MCF 10A (cell line): ENCODE results near the gene PPP2R5C. TPM values are rescaled to one million over a fixed set of nuclear protein-coding genes. Genes with fewer than 3 reads are reported as not detected.

Source experiments
- BruUV-seq: library from RNA; stranded (reverse); fragments of 400-500 nt; replicated peaks from 2 replicates; lab custom pipeline; 2021; lab: Mats Ljungman, UMichigan
- CTCF ChIA-PET: fragments of 300-600 bp; sonication (Branson Sonifier 250); formaldehyde crosslinking; extraction: SDS; loops from one replicate; lab custom pipeline; 2021; ENCODE audit warnings: antibody characterized with exemption, inconsistent platforms; lab: Yijun Ruan, JAX
- POLR2A ChIA-PET: fragments of 300-600, 350-650 bp; sonication (Branson Sonifier 250); formaldehyde crosslinking; extraction: SDS; loops from one replicate; lab custom pipeline; 2020; ENCODE audit warnings: antibody characterized with exemption, inconsistent platforms; lab: Yijun Ruan, JAX
- DNase-seq: peaks from one replicate; pipeline ENCODE4 v3.0.0-alpha.2; 2018; ENCODE audit not compliant: unreplicated experiment
- H3K27ac Mint-ChIP-seq: one replicate; pipeline ENCODE4 v1.8.0; 2022; ENCODE audit warnings: mild to moderate bottlenecking, low read depth, mixed read lengths; ENCODE audit not compliant: unreplicated experiment
- H3K27me3 Mint-ChIP-seq: one replicate; pipeline ENCODE4 v1.8.0; 2022; ENCODE audit warnings: mixed read lengths; ENCODE audit not compliant: insufficient read depth, unreplicated experiment
- H3K36me3 Mint-ChIP-seq: one replicate; pipeline ENCODE4 v1.8.0; 2022; ENCODE audit warnings: mild to moderate bottlenecking, moderate library complexity, mixed read lengths; ENCODE audit not compliant: insufficient read depth, unreplicated experiment
- H3K4me1 Mint-ChIP-seq: one replicate; pipeline ENCODE4 v1.8.0; 2022; ENCODE audit warnings: mixed read lengths; ENCODE audit not compliant: insufficient read depth, unreplicated experiment
- H3K4me3 Mint-ChIP-seq: one replicate; pipeline ENCODE4 v1.8.0; 2022; ENCODE audit warnings: mild to moderate bottlenecking, moderate library complexity, mixed read lengths; ENCODE audit not compliant: unreplicated experiment
- H3K9me3 Mint-ChIP-seq: one replicate; pipeline ENCODE4 v1.8.0; 2022; ENCODE audit warnings: mixed read lengths; ENCODE audit not compliant: unreplicated experiment
- intact Hi-C: fragments of 100-400 bp; cut with micrococcal nuclease; formaldehyde crosslinking; loops from 2 replicates; pipeline ENCODE4 v1.14.1; 2022
- total RNA-seq: library from RNA; stranded (reverse); gene quantifications from 2 replicates; pipeline ENCODE4 v1.2.3, GENCODE V29; 2022
- TF ChIP-seq, protein P1 (sequence below): fragments of 200-600 bp; IDR thresholded peaks from one replicate; pipeline ENCODE4 v1.8.0; 2022; ENCODE audit warnings: antibody characterized with exemption, mild to moderate bottlenecking; ENCODE audit not compliant: unreplicated experiment

The PPP2R5C gene
- total RNA-seq, 1 experiment from 2014 or later = 118 TPM

DNA sequence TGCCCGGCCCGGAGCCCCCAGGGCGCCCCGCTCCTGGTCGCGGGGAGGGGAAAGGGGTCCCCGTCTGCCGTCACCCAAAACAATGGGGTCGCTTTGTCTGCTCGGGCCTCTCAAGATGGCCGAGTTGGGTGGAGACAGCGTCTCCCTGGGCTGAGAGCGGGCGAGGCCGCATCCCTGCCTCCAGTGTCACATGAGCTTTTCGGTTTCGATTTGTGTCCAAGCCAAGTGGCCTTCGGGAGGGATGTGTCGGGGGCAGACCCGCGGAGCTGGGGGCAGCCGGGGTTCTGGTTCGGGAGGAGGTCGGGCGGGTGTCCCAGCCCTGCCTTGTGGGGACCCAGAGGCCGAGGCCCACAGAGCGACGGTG lies 203.7 kb downstream of the PPP2R5C start:
- peaks cover 22% of the 10 kb centered on the region for H3K36me3 Mint-ChIP-seq
- no peaks in the 10 kb centered on the region for H3K27me3 Mint-ChIP-seq
- intact Hi-C loops = loop anchor here (2.0 kb wide), 1 partner anchor 64 kb away; no protein-coding TSS in a partner anchor
- no peaks in the 10 kb centered on the region for H3K9me3 Mint-ChIP-seq
- CTCF ChIA-PET = interaction anchor here (1.2 to 1.4 kb wide), 3 partner anchors 13 to 349 kb away, joined by 3 to 4 read pairs (median 3); no protein-coding TSS in a partner anchor
- DNase-seq = peak; percentile 64
- H3K4me1 Mint-ChIP-seq = peaks cover 39% of the 10 kb centered on the region
- H3K27ac Mint-ChIP-seq = peak overlapping the region; percentile 74
- no TSS peak for BruUV-seq
- H3K4me3 Mint-ChIP-seq = peak overlapping the region; percentile 83
- TF ChIP-seq, protein P1, sequence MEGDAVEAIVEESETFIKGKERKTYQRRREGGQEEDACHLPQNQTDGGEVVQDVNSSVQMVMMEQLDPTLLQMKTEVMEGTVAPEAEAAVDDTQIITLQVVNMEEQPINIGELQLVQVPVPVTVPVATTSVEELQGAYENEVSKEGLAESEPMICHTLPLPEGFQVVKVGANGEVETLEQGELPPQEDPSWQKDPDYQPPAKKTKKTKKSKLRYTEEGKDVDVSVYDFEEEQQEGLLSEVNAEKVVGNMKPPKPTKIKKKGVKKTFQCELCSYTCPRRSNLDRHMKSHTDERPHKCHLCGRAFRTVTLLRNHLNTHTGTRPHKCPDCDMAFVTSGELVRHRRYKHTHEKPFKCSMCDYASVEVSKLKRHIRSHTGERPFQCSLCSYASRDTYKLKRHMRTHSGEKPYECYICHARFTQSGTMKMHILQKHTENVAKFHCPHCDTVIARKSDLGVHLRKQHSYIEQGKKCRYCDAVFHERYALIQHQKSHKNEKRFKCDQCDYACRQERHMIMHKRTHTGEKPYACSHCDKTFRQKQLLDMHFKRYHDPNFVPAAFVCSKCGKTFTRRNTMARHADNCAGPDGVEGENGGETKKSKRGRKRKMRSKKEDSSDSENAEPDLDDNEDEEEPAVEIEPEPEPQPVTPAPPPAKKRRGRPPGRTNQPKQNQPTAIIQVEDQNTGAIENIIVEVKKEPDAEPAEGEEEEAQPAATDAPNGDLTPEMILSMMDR = no peak
- POLR2A ChIA-PET = interaction anchor here (0.6 to 4.0 kb wide), 18 partner anchors 8 to 1584 kb away, joined by 3 to 34 read pairs (median 4); partner anchors contain the start of gene PPP2R5C

DNA sequence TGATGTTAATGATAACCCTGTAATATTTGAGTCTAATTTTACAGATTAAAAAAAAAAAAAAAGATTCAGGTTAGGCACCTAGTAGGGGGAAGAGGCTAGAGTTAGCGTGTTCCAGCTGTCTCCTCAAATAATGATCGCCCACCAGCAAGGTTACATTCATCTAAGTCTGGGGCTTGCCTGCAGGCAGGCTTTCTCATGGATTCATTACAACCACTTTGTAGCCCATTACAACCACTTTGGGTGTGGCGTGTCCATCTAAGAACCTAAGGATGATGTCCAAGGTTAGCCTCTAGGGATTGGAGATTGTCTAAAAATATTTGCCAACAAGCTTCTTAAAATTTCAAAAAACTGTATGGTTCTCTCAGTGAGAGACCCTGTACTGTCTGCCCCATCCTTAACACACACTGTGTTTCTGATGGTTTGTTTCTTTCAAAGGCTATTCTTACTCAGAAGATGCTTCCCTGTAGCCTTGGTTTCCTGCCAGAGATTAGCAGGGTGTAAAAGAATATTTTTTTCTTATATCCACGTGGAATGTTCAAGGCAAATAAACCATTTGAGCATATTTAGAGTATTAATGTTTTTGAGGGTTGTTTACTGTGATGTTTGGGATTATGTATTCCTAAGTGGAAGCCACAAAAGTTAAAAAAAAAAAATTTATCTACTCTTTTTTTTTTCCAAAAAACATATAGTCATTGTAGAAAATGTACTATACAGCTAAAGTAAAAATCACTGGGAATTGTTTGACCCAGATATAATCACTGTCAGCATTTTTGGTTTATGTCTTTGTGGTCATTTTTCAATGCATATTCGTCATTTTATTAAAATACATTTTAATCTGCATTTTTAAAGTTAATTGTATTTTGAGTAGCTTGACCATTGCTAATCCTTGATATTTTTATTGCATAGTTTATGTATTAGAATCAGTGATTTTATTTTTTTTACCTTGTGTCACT lies 204.5 kb downstream of the PPP2R5C start:
- H3K4me1 Mint-ChIP-seq = peaks cover 38% of the 10 kb centered on the region
- H3K9me3 Mint-ChIP-seq = no peaks in the 10 kb centered on the region

DNA sequence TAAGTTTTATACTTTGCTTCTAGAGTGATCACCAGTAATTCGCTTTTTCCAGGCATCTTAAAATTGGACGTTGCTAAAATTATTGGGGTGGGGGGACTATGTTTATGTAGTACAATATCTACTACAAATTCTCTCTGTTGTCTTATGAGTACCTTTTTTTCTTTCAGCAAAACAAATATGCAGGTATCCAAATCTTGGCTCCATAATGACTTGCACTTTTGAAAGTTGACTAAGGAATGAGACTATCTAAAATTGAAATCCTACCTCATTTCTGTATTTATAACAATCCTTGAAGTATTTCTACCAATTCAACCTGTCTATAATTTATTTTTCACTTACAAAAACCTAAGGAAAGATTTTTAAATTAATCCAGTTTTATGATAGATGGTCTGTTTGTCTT lies 205.2 kb downstream of the PPP2R5C start:
- intact Hi-C loops = no loop called here
- Mint-ChIP-seq H3K4me3 (peak overlapping the region; percentile 60), H3K27ac (peak overlapping the region; percentile 61), H3K27me3 (no peaks in the 10 kb centered on the region), H3K4me1 (peaks cover 33% of the 10 kb centered on the region), H3K36me3 (peaks cover 30% of the 10 kb centered on the region), H3K9me3 (no peaks in the 10 kb centered on the region)
- no TSS peak for BruUV-seq
- ChIA-PET POLR2A (interaction anchor here (1.0 to 4.0 kb wide), 8 partner anchors 12 to 206 kb away, joined by 3 to 29 read pairs (median 10); partner anchors contain the start of gene PPP2R5C), CTCF (interaction anchor here (0.6 to 1.4 kb wide), 5 partner anchors 16 to 1700 kb away, joined by 3 to 5 read pairs (median 4); no protein-coding TSS in a partner anchor)
- TF ChIP-seq, protein P1 = no peak
- no peak for DNase-seq

More for the DNA sequence above, 204.5 kb downstream of the PPP2R5C start:
- Mint-ChIP-seq H3K27ac (peak overlapping the region; percentile 74), H3K4me3 (peak overlapping the region; percentile 83), H3K36me3 (peaks cover 30% of the 10 kb centered on the region), H3K27me3 (no peaks in the 10 kb centered on the region)
- intact Hi-C loops = loop anchor here (2.0 kb wide), 1 partner anchor 63 kb away; no protein-coding TSS in a partner anchor
- TF ChIP-seq, protein P1 = no peak
- POLR2A ChIA-PET = interaction anchor here (0.5 to 4.0 kb wide), 20 partner anchors 7 to 1584 kb away, joined by 3 to 34 read pairs (median 4); partner anchors contain the start of gene PPP2R5C
- peak; percentile 29 for DNase-seq
- CTCF ChIA-PET = interaction anchor here (0.6 to 1.4 kb wide), 7 partner anchors 13 to 1699 kb away, joined by 3 to 5 read pairs (median 3); no protein-coding TSS in a partner anchor
- TSS peak; percentile 36 for BruUV-seq
